T-helper 22 cell (primary cell): ENCODE measurements around the gene PROSER2.

Experiments
- DNase-seq: peaks from one replicate; pipeline ENCODE4 v3.0.0-alpha.2; 2020; ENCODE audit warnings: low read depth

PROSER2 gene

DNA sequence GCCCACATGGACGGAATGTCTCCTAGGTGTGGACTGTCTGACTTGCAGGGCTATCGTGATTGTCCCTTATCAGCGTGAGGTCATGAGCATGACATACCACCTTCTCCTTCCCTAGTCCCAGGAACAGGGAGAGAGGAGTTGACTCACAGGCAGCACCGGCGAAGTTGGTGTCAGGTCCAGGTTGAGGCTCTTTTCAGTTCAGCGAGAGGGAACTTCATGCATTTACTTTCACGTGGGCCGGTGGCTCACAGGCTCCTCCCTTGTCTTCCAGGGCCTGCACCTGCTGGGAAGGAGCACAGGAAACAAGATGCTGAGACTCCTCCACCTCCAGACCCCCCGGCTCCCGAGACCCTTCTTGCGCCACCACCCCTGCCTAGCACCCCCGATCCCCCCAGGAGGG, 46.1 kb downstream of the PROSER2 start:
- DNase-seq, result no peak

- DNase-seq, result no peak
Measured at GRCh38 chr10:11869743-11870460, 46.7 kb downstream of the PROSER2 start.

- no peak for DNase-seq
Measured at GRCh38 chr10:11870461-11870780, 47.3 kb downstream of the PROSER2 start.

- no peak for DNase-seq
Measured at GRCh38 chr10:11870900-11871400, 47.8 kb downstream of the PROSER2 start.

GRCh38 chr10:11871466-11871865, 48.3 kb downstream of the PROSER2 start:
- no peak for DNase-seq

DNA sequence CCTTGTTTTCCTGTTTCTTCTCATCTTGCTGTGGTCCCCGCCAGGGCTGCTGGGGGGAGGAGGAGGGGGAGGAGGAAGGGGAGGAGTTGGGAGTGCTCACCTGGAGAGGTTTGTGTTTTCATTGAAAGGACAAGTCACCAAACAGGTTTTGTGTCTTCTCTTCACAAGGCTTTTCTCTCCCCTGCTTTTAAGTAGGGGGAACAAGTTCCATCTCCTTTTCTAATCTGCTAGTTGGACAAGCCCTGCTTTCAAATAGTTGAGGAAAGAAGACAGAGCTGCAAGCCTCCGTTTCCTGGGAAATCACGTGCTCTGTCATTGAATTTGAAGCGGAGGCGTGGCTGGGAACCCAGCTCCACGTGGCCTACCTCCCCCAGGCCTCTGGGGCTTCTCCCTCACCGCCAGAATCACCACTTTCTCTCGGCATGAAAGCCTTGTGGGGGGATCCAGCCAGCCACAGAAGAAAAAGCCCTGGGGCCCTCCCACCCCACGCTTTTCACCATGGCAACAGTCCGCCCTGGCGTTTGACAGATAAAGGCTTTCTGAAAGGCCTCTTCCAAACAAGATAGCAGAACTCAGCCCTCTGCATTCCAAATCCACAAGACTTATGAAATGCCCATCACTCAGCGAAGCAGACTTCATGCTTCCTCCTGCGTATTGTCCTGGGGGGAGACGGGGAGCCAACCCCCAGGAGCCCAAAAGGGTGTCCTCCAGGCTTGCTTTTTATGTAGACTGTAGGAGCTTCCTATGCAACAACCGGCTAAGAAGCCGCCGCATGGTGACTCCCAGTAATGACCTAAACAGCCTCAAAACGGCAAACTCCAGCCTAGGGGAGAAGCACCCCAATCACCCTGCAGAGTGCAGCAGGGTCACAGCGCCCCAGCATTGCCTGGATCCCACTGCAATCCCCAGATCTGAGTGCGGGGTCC, 51.7 kb downstream of the PROSER2 start:
- DNase-seq, result no peak

DNA sequence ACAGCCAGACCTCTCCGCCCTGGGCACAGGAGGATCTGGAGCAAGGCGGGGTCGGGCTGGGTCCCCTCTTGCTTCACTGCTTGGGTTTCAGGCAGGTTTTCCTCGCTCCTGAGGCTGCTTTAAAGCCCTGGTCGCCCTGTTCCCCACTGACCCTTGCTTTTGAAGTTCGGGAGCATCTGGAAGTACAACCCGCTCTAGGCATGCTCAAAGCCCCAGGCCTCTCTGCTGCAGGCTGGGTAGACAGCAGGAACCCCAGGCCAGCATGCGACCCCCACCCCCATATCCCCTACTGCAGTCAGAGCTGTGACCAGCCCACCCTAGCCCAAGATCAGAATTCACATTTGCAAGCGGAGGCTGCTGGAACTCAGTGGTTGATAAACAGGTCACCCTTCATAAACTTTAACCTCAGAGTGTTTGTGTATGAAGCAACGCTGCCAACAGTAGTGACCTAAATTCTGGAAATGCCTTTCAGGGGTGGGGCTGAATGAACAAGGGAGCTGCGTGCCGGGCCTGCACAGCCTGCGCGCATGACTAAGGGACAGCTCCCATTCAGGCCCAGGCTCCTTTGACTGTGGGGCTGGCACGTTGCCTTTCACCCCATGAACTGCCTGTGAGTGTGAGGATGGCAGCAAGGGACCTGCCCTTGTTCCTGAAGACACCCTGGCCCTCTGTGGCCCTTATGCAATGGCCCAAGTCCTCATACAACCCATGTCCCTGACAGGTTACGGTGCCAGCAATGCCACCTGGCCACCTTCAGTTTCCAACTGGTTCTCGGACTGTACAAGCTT, 52.5 kb downstream of the PROSER2 start:
- no peak for DNase-seq

GRCh38 chr10:11876324-11876723, 53.2 kb downstream of the PROSER2 start:
- no peak for DNase-seq

- DNase-seq, result no peak
Measured at GRCh38 chr10:11876805-11877590, 53.8 kb downstream of the PROSER2 start.

GRCh38 chr10:11877591-11877905, 54.4 kb downstream of the PROSER2 start:
- DNase-seq, result no peak

GRCh38 chr10:11878776-11879175, 55.6 kb downstream of the PROSER2 start:
- no peak for DNase-seq

GRCh38 chr10:11879387-11880094, 56.4 kb downstream of the PROSER2 start:
- no peak for DNase-seq

GRCh38 chr10:11880151-11881029, 57.2 kb downstream of the PROSER2 start:
- no peak for DNase-seq

DNA sequence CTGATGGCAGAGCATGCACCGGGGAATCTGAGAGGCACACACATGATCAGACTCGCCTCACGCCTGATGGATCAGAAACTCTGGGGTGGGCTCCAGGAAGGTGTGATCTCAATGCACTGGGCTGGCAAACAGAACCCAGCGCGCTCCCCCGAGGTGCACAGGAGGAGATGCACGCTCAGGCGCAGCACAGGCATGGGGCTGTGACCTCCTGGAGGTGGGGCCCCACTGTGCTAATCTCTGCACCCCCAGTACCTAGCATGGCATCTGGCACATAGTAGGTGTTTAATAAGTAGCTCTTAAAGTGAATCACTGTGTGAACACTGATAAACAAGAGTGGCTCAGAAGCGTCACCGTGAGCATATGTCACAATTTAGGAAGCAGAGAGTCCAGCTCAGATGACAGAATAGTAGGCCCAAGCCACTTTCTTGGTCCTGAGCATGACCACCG, 57.9 kb downstream of the PROSER2 start:
- DNase-seq, result no peak

- no peak for DNase-seq
Measured at GRCh38 chr10:11881477-11882417, 58.6 kb downstream of the PROSER2 start.

DNA sequence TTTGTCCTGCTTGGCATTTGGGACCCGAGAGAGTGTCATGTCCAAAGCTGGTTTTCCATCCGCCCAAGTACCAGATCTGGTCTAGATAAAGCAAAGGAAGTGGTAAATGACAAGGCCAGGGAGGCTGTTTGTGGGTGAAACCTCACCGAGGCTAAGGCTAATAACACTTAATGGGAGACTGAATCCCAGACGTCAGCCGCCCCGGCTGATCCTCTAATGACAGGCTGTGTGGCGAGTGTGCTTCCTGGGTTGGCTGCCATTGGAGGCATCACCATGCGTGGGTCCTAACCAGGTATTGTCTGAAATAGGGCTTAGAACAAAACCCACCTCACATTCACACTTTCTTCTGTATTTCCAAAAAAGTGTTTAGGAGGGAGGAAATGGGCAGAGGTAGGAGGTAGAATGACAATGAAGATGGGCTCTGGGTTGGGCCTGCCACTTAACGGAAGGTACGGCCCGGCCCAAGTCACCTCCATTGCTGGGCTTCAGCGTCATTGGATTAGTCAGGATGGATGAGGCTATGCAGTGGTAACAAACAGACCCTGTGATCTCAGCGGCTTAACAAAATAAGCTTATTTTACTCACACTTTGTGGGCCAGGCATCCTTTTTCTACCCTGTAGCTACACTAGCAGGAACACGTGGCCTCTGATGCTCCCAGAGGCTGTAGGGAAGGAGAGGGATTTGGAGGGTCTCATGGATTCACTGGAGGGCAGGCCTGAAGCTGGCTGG, 59.7 kb downstream of the PROSER2 start:
- no peak for DNase-seq

GRCh38 chr10:11884706-11885423, 61.7 kb downstream of the PROSER2 start:
- DNase-seq, result no peak
